ENCODE results near the gene VTCN1.

Gene VTCN1

DNA sequence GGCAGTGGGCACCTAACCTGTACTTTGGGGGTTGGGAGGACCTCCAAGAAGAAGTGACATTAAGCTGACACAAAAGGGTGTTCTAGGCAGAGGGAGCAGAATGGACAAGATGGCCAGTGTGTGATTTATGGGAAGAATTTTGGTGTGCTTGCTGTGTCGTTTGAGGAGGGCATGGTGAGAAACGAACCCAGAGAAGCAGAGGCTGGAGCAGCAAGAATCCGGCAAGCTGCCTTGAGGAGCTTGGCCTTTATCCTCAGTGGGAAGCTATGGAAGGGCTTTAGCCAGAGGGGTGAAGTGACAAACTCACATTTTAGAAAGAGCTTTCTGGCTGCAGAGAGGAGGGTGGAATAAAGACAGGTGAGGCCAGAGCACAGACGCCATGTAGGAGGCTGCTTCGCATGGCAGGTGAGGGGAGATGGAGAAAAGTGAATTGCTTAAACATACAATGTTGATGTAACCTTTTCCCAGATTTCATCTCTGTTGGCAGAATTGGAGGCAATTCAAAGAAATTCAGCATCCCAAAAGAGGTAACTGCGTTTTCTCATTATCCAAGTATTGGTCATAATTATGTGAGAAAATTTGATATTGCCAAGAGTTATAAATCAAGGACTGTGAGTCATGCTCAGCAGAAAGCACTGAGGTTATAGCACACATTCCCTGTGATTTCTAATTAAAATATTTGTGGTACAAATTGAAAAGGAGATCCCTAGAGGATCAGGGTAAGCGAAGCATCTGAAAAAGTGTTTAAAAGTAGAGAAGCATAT is 115.7 kb downstream of the VTCN1 start:
- DNase-seq (ENCODE audit: low read depth), result no peak

DNA sequence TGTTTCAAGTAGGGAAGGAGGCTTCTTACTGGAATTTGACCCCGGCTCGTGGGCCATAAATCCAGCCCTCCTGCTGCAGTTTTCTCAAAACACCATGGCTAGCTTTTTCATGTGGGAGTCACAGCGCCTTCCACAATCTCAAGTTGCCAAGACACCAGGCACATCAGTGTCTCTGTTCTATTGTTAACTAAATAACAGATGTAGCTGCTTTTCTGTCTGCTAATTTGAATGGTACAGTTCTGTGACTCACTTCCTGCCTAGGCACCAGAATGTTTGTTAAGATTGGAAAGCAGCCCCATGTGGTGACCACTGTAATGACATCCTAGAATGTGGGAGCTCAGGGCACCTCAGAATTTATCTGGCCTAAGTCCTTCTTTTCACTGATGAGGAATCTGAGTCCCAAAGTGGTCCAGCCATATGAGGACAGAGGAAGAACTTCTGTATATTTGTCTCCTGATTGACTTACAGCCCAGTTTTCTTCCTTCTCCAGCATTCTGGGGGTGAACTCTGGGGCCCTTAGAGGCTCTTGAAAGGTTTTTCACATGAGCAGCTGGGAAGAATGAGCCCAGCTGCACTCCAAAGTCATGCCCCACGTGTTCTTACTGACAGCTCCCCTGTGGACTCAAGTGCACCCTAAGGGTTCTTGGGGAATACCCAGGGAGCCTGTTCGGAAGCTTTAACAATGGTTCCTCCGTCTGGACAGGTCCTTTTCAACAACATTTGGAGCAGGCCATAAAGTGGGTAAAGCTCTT is 116.7 kb downstream of the VTCN1 start:
- DNase-seq (ENCODE audit: low read depth), result no peak
